ENCODE results near the gene IAH1.

Gene IAH1

DNA sequence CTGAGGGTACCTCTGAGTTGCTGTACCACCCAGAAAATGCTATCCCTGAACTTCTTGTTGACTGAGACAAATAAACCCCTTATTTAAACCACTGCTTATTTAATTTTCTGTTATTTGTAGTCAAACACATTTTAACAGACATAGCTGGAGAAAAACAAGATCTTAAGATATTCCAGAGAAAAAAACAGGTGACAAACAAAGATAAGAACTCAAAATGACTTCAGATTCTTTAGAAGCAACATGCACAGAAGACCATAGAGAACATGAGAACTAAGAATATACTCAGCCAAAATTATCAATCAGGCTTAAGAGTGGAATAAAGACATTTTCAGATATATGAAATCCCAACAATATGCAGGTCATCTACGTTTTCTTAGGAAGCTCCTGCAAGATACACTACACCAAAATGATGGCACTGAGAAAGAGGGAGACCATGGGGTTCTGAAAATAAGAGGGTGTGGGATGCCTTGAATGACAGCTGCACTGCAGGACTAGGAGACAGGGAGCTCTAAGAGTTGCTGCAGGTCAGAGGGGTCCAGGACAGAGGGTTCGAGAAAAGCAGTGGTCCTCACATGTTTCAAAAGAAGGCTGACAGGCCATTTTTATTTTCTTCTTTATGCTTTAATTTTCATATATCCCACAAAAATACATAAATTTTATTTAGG lies 42.9 kb downstream of the IAH1 start:
- H3K4me3 ChIP-seq (ENCODE audit: low read depth, low read length): no peak overlapping the region
- no peak for DNase-seq (ENCODE audit: low read depth, low spot score)
- TF ChIP-seq, protein P1, sequence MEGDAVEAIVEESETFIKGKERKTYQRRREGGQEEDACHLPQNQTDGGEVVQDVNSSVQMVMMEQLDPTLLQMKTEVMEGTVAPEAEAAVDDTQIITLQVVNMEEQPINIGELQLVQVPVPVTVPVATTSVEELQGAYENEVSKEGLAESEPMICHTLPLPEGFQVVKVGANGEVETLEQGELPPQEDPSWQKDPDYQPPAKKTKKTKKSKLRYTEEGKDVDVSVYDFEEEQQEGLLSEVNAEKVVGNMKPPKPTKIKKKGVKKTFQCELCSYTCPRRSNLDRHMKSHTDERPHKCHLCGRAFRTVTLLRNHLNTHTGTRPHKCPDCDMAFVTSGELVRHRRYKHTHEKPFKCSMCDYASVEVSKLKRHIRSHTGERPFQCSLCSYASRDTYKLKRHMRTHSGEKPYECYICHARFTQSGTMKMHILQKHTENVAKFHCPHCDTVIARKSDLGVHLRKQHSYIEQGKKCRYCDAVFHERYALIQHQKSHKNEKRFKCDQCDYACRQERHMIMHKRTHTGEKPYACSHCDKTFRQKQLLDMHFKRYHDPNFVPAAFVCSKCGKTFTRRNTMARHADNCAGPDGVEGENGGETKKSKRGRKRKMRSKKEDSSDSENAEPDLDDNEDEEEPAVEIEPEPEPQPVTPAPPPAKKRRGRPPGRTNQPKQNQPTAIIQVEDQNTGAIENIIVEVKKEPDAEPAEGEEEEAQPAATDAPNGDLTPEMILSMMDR (IDR thresholded peaks at IDR 0.05; ENCODE audit: insufficient read depth, low read length, missing control alignments): no peak
- POLR2A ChIA-PET: interaction anchor here (1.2 kb wide), 1 partner anchor 39 kb away, joined by 6 read pairs; the partner anchor contains the start of gene ADAM17
- CTCF ChIA-PET: interaction anchor here (1.0 to 1.3 kb wide), 2 partner anchors 12 to 19 kb away, joined by 3 read pairs; no protein-coding TSS in a partner anchor

DNA sequence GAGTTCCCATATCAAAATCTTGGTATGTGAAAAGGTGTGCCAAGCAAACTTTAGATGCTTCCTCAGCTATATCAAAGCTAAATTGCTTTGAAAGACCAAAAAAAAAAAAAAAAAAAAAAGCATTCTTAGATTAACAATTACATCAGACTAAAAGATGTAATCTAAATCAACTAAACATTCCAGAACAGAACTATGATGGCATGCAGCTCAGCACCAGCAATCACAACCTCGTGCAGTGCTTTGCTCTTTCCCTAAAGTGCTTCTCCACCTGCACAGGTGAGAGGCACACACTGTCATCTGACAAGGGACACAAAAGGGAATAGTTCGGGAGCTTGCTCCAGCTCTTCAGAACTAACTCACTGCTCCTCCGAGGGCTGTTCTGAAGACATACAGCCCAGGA lies 43.8 kb downstream of the IAH1 start:
- POLR2A ChIA-PET: interaction anchor here (1.2 kb wide), 1 partner anchor 38 kb away, joined by 6 read pairs; the partner anchor contains the start of gene ADAM17
- H3K4me3 ChIP-seq (ENCODE audit: low read depth, low read length): no peak overlapping the region
- TF ChIP-seq, protein P1 (IDR thresholded peaks at IDR 0.05; ENCODE audit: insufficient read depth, low read length, missing control alignments): no peak
- CTCF ChIA-PET: interaction anchor here (1.2 to 1.3 kb wide), 2 partner anchors 11 to 281 kb away, joined by 3 read pairs; no protein-coding TSS in a partner anchor
- no peak for DNase-seq (ENCODE audit: low read depth, low spot score)

DNA sequence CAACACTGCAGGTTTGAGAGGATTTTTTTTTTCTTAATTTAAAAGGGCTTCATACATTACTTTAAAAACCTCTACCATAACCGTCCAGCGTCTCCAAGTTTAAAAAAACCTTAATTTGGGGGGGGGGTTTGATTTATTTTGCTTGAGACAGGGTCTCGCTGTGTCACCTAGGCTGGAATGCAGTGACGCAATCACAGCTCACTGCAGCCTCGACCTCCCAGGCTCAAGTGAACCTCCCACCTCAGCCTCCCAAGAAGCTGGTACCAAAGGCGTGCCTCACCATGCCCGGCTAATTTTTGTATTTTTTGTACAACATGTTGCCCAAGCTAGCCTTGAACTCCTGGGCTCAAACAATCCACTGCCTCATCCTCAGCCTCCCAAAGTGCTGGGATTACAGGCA lies 44.4 kb downstream of the IAH1 start:
- no peak overlapping the region for H3K4me3 ChIP-seq (ENCODE audit: low read depth, low read length)
- DNase-seq (ENCODE audit: low read depth, low spot score): no peak
- TF ChIP-seq, protein P1 (IDR thresholded peaks at IDR 0.05; ENCODE audit: insufficient read depth, low read length, missing control alignments): no peak
- POLR2A ChIA-PET: interaction anchor here (1.1 to 1.2 kb wide), 2 partner anchors 15 to 37 kb away, joined by 4 to 6 read pairs; partner anchors contain the start of gene ADAM17
- CTCF ChIA-PET: interaction anchor here (1.2 to 1.3 kb wide), 2 partner anchors 10 to 281 kb away, joined by 3 read pairs; no protein-coding TSS in a partner anchor

DNA sequence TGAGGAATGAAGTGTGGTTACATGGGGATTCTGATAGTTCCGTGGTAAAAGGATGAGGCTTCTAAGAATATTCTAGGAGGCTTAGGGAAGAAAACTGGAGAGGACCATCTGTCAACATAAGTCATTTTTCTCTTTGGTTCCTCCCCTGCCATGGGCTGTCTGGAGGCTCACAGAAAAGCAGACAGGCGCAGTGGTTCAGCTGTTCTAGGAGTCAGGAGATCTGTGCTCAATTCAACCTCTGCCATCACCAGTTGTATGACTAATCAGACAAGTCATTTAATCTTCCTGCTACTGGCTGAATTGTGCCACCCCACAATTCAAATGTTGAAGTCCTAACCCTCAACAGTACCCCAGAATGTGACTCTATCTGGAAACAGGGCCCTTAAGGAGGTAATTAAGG lies 44.9 kb downstream of the IAH1 start:
- H3K4me3 ChIP-seq (ENCODE audit: low read depth, low read length): no peak overlapping the region
- POLR2A ChIA-PET: interaction anchor here (1.1 kb wide), 1 partner anchor 14 kb away, joined by 4 read pairs; no protein-coding TSS in a partner anchor
- CTCF ChIA-PET: no interaction called here
- TF ChIP-seq, protein P1 (IDR thresholded peaks at IDR 0.05; ENCODE audit: insufficient read depth, low read length, missing control alignments): no peak
- no peak for DNase-seq (ENCODE audit: low read depth, low spot score)

DNA sequence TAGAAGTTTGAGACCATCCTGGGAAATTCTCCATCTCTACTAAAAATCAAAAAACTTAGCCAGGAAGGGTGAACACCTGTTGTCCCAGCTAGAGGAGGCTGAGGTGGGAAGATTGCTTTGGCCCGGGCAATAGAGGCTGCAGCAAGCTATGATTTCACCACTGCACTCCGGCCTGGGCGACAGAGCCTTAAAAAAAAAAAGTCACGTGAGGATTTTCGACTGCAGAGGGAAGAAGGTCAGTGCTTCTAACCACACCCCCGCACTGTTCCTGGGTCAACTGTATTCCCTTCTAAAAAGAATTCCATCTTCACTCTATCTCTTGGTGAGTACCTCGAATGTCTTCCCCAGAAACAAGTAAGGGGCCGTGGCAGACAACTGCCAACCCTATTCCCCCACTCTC lies 49.9 kb downstream of the IAH1 start:
- POLR2A ChIA-PET: no interaction called here
- TF ChIP-seq, protein P1 (IDR thresholded peaks at IDR 0.05; ENCODE audit: insufficient read depth, low read length, missing control alignments): no peak
- DNase-seq (ENCODE audit: low read depth, low spot score): no peak
- CTCF ChIA-PET: interaction anchor here (0.7 kb wide), 1 partner anchor 54 kb away, joined by 4 read pairs; no protein-coding TSS in a partner anchor
- H3K4me3 ChIP-seq (ENCODE audit: low read depth, low read length): no peak overlapping the region

DNA sequence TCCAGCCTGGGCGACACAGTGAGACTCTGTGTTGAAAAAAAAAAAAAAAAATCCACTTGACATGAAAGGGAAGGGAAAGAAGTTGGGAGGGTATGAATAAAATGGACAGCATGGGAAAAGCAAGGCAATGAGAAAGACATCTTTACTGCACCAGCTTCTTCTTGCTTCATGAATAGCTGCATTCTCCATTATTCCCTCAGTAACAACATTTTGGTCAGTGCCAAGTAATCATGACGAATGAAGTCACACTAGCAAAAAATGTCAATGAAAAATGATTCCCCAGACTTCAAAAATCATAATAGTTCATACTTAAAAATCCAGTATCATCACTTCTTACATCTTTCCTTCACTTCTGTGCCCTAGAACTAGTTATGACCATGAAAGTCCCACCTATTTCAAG lies 50.9 kb downstream of the IAH1 start:
- TF ChIP-seq, protein P1 (IDR thresholded peaks at IDR 0.05; ENCODE audit: insufficient read depth, low read length, missing control alignments): no peak
- ChIA-PET CTCF (no interaction called here), POLR2A (no interaction called here)
- DNase-seq (ENCODE audit: low read depth, low spot score): no peak
- H3K4me3 ChIP-seq (ENCODE audit: low read depth, low read length): no peak overlapping the region

All from AG04449 (cell line).